ENCODE data around the gene BMP15. TPM values are rescaled to one million over a fixed set of nuclear protein-coding genes. Genes with fewer than 3 reads are reported as not detected.

BMP15 gene
- total and polyA plus RNA-seq, 2 donors from 2014 or later: not detected

GRCh38 chrX:50893466-50893865, 17.1 kb upstream of the BMP15 start:
- TF ChIP-seq CTCF (IDR thresholded peaks at IDR 0.05; ENCODE audit: borderline replicate concordance, extremely low read depth, insufficient read depth): no peak
- FAIRE-seq (no peak), DNase-seq (no peak)
- no peak overlapping the region for H3K4me3 ChIP-seq (ENCODE audit: low read length in 3 of 3)
- H3K27ac ChIP-seq (ENCODE audit: low read depth in 2 of 2, low read length in 2 of 2): no peak overlapping the region
- H3K4me1 ChIP-seq (ENCODE audit: control insufficient read depth in 2 of 3, insufficient read depth in 2 of 3, low read depth in 1 of 3, low read length in 3 of 3): no peaks in the 10 kb centered on the region
- H3K9me3 ChIP-seq (ENCODE audit: control insufficient read depth in 2 of 3, insufficient read depth in 1 of 3, low read length in 3 of 3): no peaks in the 10 kb centered on the region
- no peaks in the 10 kb centered on the region for H3K36me3 ChIP-seq (ENCODE audit: control insufficient read depth in 2 of 3, insufficient read depth in 3 of 3, low read length in 3 of 3)
- no peak overlapping the region for H3K9ac ChIP-seq (ENCODE audit: low read length in 3 of 3)
- no peaks in the 10 kb centered on the region for H3K27me3 ChIP-seq (ENCODE audit: control insufficient read depth, insufficient read depth, low read length)
- intact Hi-C loops (cut with DNase I): no loop called here

- no peaks in the 10 kb centered on the region for H3K4me1 ChIP-seq (ENCODE audit: control insufficient read depth in 2 of 3, insufficient read depth in 2 of 3, low read depth in 1 of 3, low read length in 3 of 3)
- intact Hi-C loops (cut with DNase I): no loop called here
- no peaks in the 10 kb centered on the region for H3K27me3 ChIP-seq (ENCODE audit: control insufficient read depth, insufficient read depth, low read length)
- H3K9ac ChIP-seq (ENCODE audit: low read length in 3 of 3): no peak overlapping the region
- no peak for TF ChIP-seq CTCF (IDR thresholded peaks at IDR 0.05; ENCODE audit: borderline replicate concordance, extremely low read depth, insufficient read depth)
- H3K9me3 ChIP-seq (ENCODE audit: control insufficient read depth in 2 of 3, insufficient read depth in 1 of 3, low read length in 3 of 3): no peaks in the 10 kb centered on the region
- FAIRE-seq (no peak), DNase-seq (no peak)
- H3K4me3 ChIP-seq (ENCODE audit: low read length in 3 of 3): no peak overlapping the region
- H3K27ac ChIP-seq (ENCODE audit: low read depth in 2 of 2, low read length in 2 of 2): no peak overlapping the region
- H3K36me3 ChIP-seq (ENCODE audit: control insufficient read depth in 2 of 3, insufficient read depth in 3 of 3, low read length in 3 of 3): no peaks in the 10 kb centered on the region
Measured at GRCh38 chrX:50905334-50905733, 5.2 kb upstream of the BMP15 start.

- intact Hi-C loops (cut with DNase I): no loop called here
- no peaks in the 10 kb centered on the region for H3K9me3 ChIP-seq (ENCODE audit: control insufficient read depth in 2 of 3, insufficient read depth in 1 of 3, low read length in 3 of 3)
- no peaks in the 10 kb centered on the region for H3K36me3 ChIP-seq (ENCODE audit: control insufficient read depth in 2 of 3, insufficient read depth in 3 of 3, low read length in 3 of 3)
- no peak for TF ChIP-seq CTCF (IDR thresholded peaks at IDR 0.05; ENCODE audit: borderline replicate concordance, extremely low read depth, insufficient read depth)
- no peak overlapping the region for H3K27ac ChIP-seq (ENCODE audit: low read depth in 2 of 2, low read length in 2 of 2)
- H3K9ac ChIP-seq (ENCODE audit: low read length in 3 of 3): no peak overlapping the region
- H3K4me1 ChIP-seq (ENCODE audit: control insufficient read depth in 2 of 3, insufficient read depth in 2 of 3, low read depth in 1 of 3, low read length in 3 of 3): no peaks in the 10 kb centered on the region
- H3K4me3 ChIP-seq (ENCODE audit: low read length in 3 of 3): no peak overlapping the region
- H3K27me3 ChIP-seq (ENCODE audit: control insufficient read depth, insufficient read depth, low read length): peaks cover 3% of the 10 kb centered on the region
- no peak for DNase-seq
- no peak for FAIRE-seq
Measured at GRCh38 chrX:50913520-50913919, 3.0 kb downstream of the BMP15 start.

- Histone ChIP-seq H3K36me3 (ENCODE audit: control insufficient read depth in 2 of 3, insufficient read depth in 3 of 3, low read length in 3 of 3) (no peaks in the 10 kb centered on the region), H3K9ac (ENCODE audit: low read length in 3 of 3) (no peak overlapping the region), H3K4me3 (ENCODE audit: low read length in 3 of 3) (no peak overlapping the region), H3K27ac (ENCODE audit: low read depth in 2 of 2, low read length in 2 of 2) (no peak overlapping the region), H3K27me3 (ENCODE audit: control insufficient read depth, insufficient read depth, low read length) (no peaks in the 10 kb centered on the region), H3K9me3 (ENCODE audit: control insufficient read depth in 2 of 3, insufficient read depth in 1 of 3, low read length in 3 of 3) (no peaks in the 10 kb centered on the region), H3K4me1 (ENCODE audit: control insufficient read depth in 2 of 3, insufficient read depth in 2 of 3, low read depth in 1 of 3, low read length in 3 of 3) (no peaks in the 10 kb centered on the region)
- intact Hi-C loops (cut with DNase I): no loop called here
- TF ChIP-seq CTCF (IDR thresholded peaks at IDR 0.05; ENCODE audit: borderline replicate concordance, extremely low read depth, insufficient read depth): peak; percentile 34
- DNase-seq (peak in 2 of 5 donors; percentile 19 to 34), FAIRE-seq (peak; percentile 91)
Measured at GRCh38 chrX:50920132-50920531, 9.6 kb downstream of the BMP15 start.
